ENCODE results near the gene TAF4B. TPM values are rescaled to one million over a fixed set of nuclear protein-coding genes. Genes with fewer than 3 reads are reported as not detected.
"Not testable (repeated sequence)": the region's sequence is repeated elsewhere in the genome, so short reads cannot be mapped to it uniquely, and the experiment has no call there.

Gene TAF4B
- total RNA-seq, 1 donor from 2014 or later, result 3.0 TPM

DNA sequence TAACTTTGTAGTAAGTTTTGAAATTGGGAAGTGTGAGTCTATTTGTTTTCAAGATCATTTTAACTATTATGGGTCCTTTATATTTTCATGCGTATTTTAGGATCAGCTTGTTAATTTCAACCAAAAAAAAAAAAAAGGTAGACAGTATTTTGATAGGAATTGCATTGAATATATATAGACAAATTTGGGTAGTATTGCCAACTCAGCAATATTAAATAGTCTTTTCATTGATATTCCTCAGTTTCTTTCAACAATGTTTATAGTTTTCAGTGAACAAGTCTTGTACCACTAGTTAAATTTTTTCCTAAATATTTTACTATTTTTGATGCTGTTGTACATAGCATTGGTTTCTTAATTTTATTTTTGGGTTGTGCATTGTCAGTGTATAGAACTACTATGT is 149.9 kb downstream of the TAF4B start:
- no peaks in the 10 kb centered on the region for H3K36me3 ChIP-seq
- H3K27me3 ChIP-seq, result no peaks in the 10 kb centered on the region
- DNase-seq (ENCODE audit: low spot score in 2 of 2), result no peak
- intact Hi-C loops (cut with DNase I), result no loop called here
- H3K27ac ChIP-seq, result no peak overlapping the region
- H3K4me3 ChIP-seq, result no peak overlapping the region
- no peaks in the 10 kb centered on the region for H3K9me3 ChIP-seq
- H3K4me1 ChIP-seq, result no peaks in the 10 kb centered on the region
- TF ChIP-seq, protein P1, sequence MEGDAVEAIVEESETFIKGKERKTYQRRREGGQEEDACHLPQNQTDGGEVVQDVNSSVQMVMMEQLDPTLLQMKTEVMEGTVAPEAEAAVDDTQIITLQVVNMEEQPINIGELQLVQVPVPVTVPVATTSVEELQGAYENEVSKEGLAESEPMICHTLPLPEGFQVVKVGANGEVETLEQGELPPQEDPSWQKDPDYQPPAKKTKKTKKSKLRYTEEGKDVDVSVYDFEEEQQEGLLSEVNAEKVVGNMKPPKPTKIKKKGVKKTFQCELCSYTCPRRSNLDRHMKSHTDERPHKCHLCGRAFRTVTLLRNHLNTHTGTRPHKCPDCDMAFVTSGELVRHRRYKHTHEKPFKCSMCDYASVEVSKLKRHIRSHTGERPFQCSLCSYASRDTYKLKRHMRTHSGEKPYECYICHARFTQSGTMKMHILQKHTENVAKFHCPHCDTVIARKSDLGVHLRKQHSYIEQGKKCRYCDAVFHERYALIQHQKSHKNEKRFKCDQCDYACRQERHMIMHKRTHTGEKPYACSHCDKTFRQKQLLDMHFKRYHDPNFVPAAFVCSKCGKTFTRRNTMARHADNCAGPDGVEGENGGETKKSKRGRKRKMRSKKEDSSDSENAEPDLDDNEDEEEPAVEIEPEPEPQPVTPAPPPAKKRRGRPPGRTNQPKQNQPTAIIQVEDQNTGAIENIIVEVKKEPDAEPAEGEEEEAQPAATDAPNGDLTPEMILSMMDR (IDR thresholded peaks at IDR 0.05), result no peak

DNA sequence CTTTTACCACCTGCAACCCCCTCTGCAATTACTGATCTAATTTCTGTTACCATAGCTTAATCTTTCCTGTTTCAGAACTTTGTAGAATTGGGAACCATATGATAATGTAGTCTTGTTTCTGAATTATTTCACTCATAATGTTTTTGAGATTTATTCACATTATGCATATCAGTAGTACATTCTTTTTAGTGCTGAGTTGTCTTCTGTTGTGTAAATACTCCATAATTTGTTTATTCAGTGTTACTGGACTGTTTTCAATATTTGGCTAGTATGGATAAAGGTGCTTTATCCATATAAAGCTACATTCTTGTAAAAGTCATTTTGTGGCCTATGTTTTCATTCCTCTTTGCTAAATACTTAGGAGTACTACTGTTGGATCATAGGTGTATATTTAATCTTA is 152.5 kb downstream of the TAF4B start:
- Histone ChIP-seq H3K27me3 (no peaks in the 10 kb centered on the region), H3K4me3 (no peak overlapping the region), H3K9me3 (no peaks in the 10 kb centered on the region), H3K36me3 (no peaks in the 10 kb centered on the region), H3K27ac (no peak overlapping the region), H3K4me1 (no peaks in the 10 kb centered on the region)
- intact Hi-C loops (cut with DNase I), result no loop called here
- no peak for DNase-seq (ENCODE audit: low spot score in 2 of 2)
- TF ChIP-seq, protein P1 (IDR thresholded peaks at IDR 0.05), result no peak

DNA sequence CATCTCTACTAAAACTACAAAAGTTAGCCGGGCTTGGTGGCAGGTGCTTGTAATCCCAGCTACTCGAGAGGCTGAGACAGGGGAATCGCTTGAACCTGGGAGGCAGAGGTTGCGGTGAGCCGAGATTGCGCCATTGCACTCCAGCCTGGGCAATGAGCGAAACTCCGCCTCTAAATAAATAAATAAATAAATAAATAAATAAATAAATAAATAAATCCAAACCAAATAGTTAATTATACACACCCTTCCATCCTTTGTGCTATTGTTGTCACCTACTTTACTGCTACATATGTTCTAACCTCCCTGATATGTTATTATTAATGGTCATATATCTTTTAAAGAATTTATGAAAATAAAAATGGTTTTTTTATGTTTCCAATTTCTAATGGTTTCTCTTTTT is 155.3 kb downstream of the TAF4B start:
- H3K27me3 ChIP-seq; H3K4me3 ChIP-seq; DNase-seq (ENCODE audit: low spot score in 2 of 2); H3K4me1 ChIP-seq; H3K36me3 ChIP-seq; H3K27ac ChIP-seq; H3K9me3 ChIP-seq: not testable (repeated sequence)
- intact Hi-C loops (cut with DNase I), result loop anchor here (5.0 kb wide), 2 partner anchors 69 to 271 kb away; no protein-coding TSS in a partner anchor

DNA sequence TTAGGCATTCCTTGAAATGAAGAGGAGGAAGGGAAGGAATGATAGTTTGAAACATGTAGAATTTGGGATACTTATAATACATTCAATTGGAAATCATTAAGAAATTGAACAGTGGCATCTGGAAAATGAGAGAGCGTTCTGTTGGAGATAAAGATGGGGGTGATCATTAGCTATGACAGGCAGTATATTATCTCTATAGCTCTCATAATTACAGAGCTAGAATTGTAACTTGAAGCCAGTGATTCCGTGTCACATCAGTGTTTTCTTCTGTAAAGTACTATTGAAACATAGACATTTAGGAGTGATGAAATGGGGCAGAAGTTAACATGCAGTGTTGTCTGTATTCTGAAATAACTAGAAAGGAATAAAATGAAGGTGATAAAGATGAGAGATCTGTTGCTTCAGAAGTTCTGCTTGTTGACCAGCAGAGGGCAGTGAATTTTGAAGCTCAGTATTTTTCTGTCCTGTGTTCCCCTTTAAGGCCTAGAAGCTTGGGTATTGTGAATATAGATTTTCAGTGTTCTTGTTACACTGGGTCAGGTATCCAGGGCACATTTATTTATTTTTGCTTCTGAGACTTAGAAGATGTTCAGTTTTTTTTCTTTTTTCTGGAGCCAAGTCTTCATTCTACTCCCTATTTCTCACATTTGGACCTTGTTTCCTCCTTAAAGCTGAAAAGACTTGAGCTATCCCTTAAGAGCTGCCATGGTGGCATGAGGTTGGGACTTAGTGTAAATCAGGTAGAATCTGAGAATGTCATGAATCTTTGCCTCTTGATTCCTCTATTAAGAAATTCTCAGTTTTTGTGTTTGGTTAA is 157.4 kb downstream of the TAF4B start:
- TF ChIP-seq, protein P1 (IDR thresholded peaks at IDR 0.05), result peak; percentile 31 to 68 (median 51)

DNA sequence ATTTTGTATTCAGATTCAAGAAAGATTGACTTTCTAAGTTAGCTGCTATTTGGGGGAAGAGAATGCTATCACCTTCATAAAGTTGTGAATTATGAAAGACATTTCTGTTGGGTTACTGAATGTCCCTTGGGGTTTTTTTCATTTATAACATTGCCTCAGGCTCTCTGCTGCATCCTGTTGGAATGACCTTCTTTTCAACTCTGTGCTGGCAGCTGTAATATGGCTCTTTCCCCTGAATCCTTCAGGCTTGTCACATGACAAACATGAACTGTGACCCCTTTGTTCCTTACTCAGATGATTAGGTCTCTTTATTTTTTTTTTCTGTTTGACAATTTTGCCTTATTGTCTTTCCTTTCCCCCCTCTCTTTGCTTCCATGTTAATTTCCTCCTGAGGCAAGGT is 159.8 kb downstream of the TAF4B start:
- no peaks in the 10 kb centered on the region for H3K27me3 ChIP-seq
- H3K4me3 ChIP-seq, result no peak overlapping the region
- no peak overlapping the region for H3K27ac ChIP-seq
- peaks cover 2 to 9% of the 10 kb centered on the region in 2 donors for H3K36me3 ChIP-seq
- intact Hi-C loops (cut with DNase I), result no loop called here
- no peaks in the 10 kb centered on the region for H3K9me3 ChIP-seq
- TF ChIP-seq, protein P1 (IDR thresholded peaks at IDR 0.05), result no peak
- no peak for DNase-seq (ENCODE audit: low spot score in 2 of 2)
- no peaks in the 10 kb centered on the region for H3K4me1 ChIP-seq

More for the DNA sequence above, 157.4 kb downstream of the TAF4B start:
- Histone ChIP-seq H3K27me3 (no peaks in the 10 kb centered on the region), H3K9me3 (no peaks in the 10 kb centered on the region), H3K4me3 (no peak overlapping the region), H3K36me3 (no peaks in the 10 kb centered on the region), H3K27ac (no peak overlapping the region), H3K4me1 (no peaks in the 10 kb centered on the region)
- DNase-seq (ENCODE audit: low spot score in 2 of 2), result no peak
- intact Hi-C loops (cut with DNase I), result loop anchor here (5.0 kb wide), 2 partner anchors 71 to 269 kb away; no protein-coding TSS in a partner anchor

DNA sequence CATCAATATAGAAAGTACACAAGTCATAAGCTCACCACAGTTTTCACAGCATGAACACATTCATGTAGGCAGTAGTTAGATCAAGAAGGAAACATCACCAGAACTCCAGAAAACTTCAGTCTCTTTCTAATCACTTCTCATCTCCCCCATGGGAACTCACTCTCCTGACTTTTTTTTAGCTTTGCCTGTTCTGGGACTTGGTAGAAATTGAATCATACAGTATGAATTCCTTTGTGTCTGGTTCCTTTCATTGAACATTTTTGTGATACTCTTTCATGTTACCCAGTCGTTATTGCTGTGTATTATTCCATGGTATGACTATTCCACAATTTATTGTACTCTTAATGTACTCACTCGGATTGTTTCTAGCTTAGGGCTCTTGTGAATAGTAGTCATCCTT is 160.2 kb downstream of the TAF4B start:
- Histone ChIP-seq H3K27me3 (no peaks in the 10 kb centered on the region), H3K9me3 (no peaks in the 10 kb centered on the region), H3K4me3 (no peak overlapping the region), H3K4me1 (no peaks in the 10 kb centered on the region), H3K36me3 (peaks cover 2 to 9% of the 10 kb centered on the region in 2 donors), H3K27ac (no peak overlapping the region)
- DNase-seq (ENCODE audit: low spot score in 2 of 2), result no peak
- intact Hi-C loops (cut with DNase I), result no loop called here
- TF ChIP-seq, protein P1 (IDR thresholded peaks at IDR 0.05), result no peak
